BLaER1 treated with 17β-estradiol and CSF1 and Interleukin-3, amounts not matched to agents 10 nM and 100 nM (cell line): ENCODE data around the gene UBE2L6.
A peak's percentile ranks its signal among the peaks of the same experiment; 100 is the strongest.

Source experiments
- H3K27ac ChIP-seq, 11 experiments: shearing (Covaris generic); formaldehyde crosslinking; 2 replicates each; pipeline ENCODE4 v1.8.1; 2022
- H3K27me3 ChIP-seq, 11 experiments: shearing (Covaris generic); formaldehyde crosslinking; 2 replicates each; pipeline ENCODE4 v1.8.1; 2022
- H3K36me3 ChIP-seq, 11 experiments: shearing (Covaris generic); formaldehyde crosslinking; 2 replicates each; pipeline ENCODE4 v1.8.1; 2022
- H3K4me1 ChIP-seq, 10 experiments: shearing (Covaris generic); formaldehyde crosslinking; 2 replicates each; pipeline ENCODE4 v1.8.1; 2022
- H3K4me2 ChIP-seq, 11 experiments: shearing (Covaris generic); formaldehyde crosslinking; 2 replicates each; pipeline ENCODE4 v1.8.1; 2022
- H3K4me3 ChIP-seq, 10 experiments: shearing (Covaris generic); formaldehyde crosslinking; 2 replicates each; pipeline ENCODE4 v1.8.1; 2022
- H3K9ac ChIP-seq, 11 experiments: shearing (Covaris generic); formaldehyde crosslinking; 2 replicates each; pipeline ENCODE4 v1.8.1; 2022
- H3K9me3 ChIP-seq, 11 experiments: shearing (Covaris generic); formaldehyde crosslinking; replicated peaks in 1 of 11; 2 replicates each; pipeline ENCODE4 v1.8.1; 2022
- H4K20me1 ChIP-seq, 11 experiments: shearing (Covaris generic); formaldehyde crosslinking; 2 replicates each; pipeline ENCODE4 v1.8.1; 2022
- Cebpa-rat ChIP-seq, 11 experiments: shearing (Covaris generic); IDR thresholded peaks; 2 replicates each; pipeline ENCODE4 v1.8.1; 2022

Gene UBE2L6

GRCh38 chr11:57585301-57585700 is 17.8 kb upstream of the UBE2L6 start:
- no peak for TF ChIP-seq Cebpa-rat (IDR thresholded peaks at IDR 0.05)
- Histone ChIP-seq H3K4me2 (peak overlapping the region; percentile 42 to 86 (median 69)), H3K4me3 (peak overlapping the region in 1 of 10 experiments; percentile 13; a peak in 1 of 20 replicates), H3K27me3 (no peaks in the 10 kb centered on the region), H3K36me3 (0 out of 22 replicates have a peak, but pooled peaks cover 0 to 5% (median 0%) of the 10 kb centered on the region in 11 experiments), H3K27ac (peak overlapping the region in 6 of 11 experiments; percentile 19 to 57 (median 43); a peak in 9 of 22 replicates), H4K20me1 (no peaks in the 10 kb centered on the region), H3K4me1 (peaks cover 31 to 47% (median 39%) of the 10 kb centered on the region in 10 experiments), H3K9me3 (peaks cover 5 to 27% (median 16%) of the 10 kb centered on the region in 11 experiments; a peak in 20 of 22 replicates), H3K9ac (0 out of 22 replicates have a peak overlapping the region, but pooled peaks of 2 of the 11 experiments have one; percentile 1)

- no peak for TF ChIP-seq Cebpa-rat (IDR thresholded peaks at IDR 0.05)
- H3K27me3 ChIP-seq, result no peaks in the 10 kb centered on the region
- peaks cover 5 to 27% (median 16%) of the 10 kb centered on the region in 11 experiments; a peak in 20 of 22 replicates for H3K9me3 ChIP-seq
- peak overlapping the region in 10 of 11 experiments; percentile 42 to 86 (median 71); a peak in 18 of 22 replicates for H3K4me2 ChIP-seq
- no peak overlapping the region for H3K4me3 ChIP-seq
- peak overlapping the region in 6 of 11 experiments; percentile 2 to 49 (median 35); a peak in 8 of 22 replicates for H3K27ac ChIP-seq
- H4K20me1 ChIP-seq, result no peaks in the 10 kb centered on the region
- H3K9ac ChIP-seq, result peak overlapping the region in 2 of 11 experiments; percentile 15 to 16; a peak in 1 of 22 replicates
- H3K4me1 ChIP-seq, result peaks cover 31 to 47% (median 39%) of the 10 kb centered on the region in 10 experiments
- 0 out of 22 replicates have a peak, but pooled peaks cover 0 to 5% (median 0%) of the 10 kb centered on the region in 11 experiments for H3K36me3 ChIP-seq
Measured at GRCh38 chr11:57584341-57584740, 16.9 kb upstream of the UBE2L6 start.

- no peak for TF ChIP-seq Cebpa-rat (IDR thresholded peaks at IDR 0.05)
- Histone ChIP-seq H3K27ac (no peak overlapping the region), H3K4me2 (no peak overlapping the region), H3K4me1 (peaks cover 21 to 34% (median 29%) of the 10 kb centered on the region in 10 experiments), H3K4me3 (no peak overlapping the region), H3K9ac (no peak overlapping the region), H3K27me3 (no peaks in the 10 kb centered on the region), H3K9me3 (no peaks in the 10 kb centered on the region), H3K36me3 (no peaks in the 10 kb centered on the region), H4K20me1 (no peaks in the 10 kb centered on the region)
Measured at GRCh38 chr11:57574061-57574460, 6.6 kb upstream of the UBE2L6 start.

GRCh38 chr11:57571606-57572005 is 4.1 kb upstream of the UBE2L6 start:
- Histone ChIP-seq H3K36me3 (no peaks in the 10 kb centered on the region), H3K4me2 (peak overlapping the region; percentile 53 to 79 (median 64)), H3K9me3 (no peaks in the 10 kb centered on the region), H3K4me3 (no peak overlapping the region), H3K4me1 (peaks cover 30 to 49% (median 40%) of the 10 kb centered on the region in 10 experiments), H4K20me1 (no peaks in the 10 kb centered on the region), H3K27me3 (no peaks in the 10 kb centered on the region), H3K27ac (peak overlapping the region in 8 of 11 experiments; percentile 2 to 55 (median 44); a peak in 10 of 22 replicates), H3K9ac (peak overlapping the region in 1 of 11 experiments; percentile 38; a peak in 2 of 22 replicates)
- TF ChIP-seq Cebpa-rat (IDR thresholded peaks at IDR 0.05), result no peak

- Histone ChIP-seq H3K9ac (peak overlapping the region; percentile 71 to 91 (median 84); a peak in 21 of 22 replicates), H3K4me1 (peaks cover 51 to 64% (median 58%) of the 10 kb centered on the region in 10 experiments), H3K27ac (peak overlapping the region in 9 of 11 experiments; percentile 64 to 89 (median 82); a peak in 16 of 22 replicates), H3K4me2 (peak overlapping the region; percentile 71 to 99 (median 88)), H3K27me3 (no peaks in the 10 kb centered on the region), H3K4me3 (peak overlapping the region; percentile 75 to 95 (median 84)), H4K20me1 (no peaks in the 10 kb centered on the region), H3K36me3 (no peaks in the 10 kb centered on the region), H3K9me3 (no peaks in the 10 kb centered on the region)
- TF ChIP-seq Cebpa-rat (IDR thresholded peaks at IDR 0.05), result no peak
Measured at GRCh38 chr11:57568330-57568766, 876 bp upstream of the UBE2L6 start.

- peak overlapping the region; percentile 88 to 100 (median 97) for H3K4me2 ChIP-seq
- H3K27ac ChIP-seq, result peak overlapping the region; percentile 2 to 89 (median 82); a peak in 20 of 22 replicates
- peaks cover 0 to 8% (median 5%) of the 10 kb centered on the region in 11 experiments; a peak in 7 of 22 replicates for H4K20me1 ChIP-seq
- peak overlapping the region; percentile 75 to 95 (median 84) for H3K4me3 ChIP-seq
- no peak for TF ChIP-seq Cebpa-rat (IDR thresholded peaks at IDR 0.05)
- peaks cover 46 to 56% (median 49%) of the 10 kb centered on the region in 10 experiments for H3K4me1 ChIP-seq
- no peaks in the 10 kb centered on the region for H3K9me3 ChIP-seq
- peak overlapping the region; percentile 71 to 91 (median 84) for H3K9ac ChIP-seq
- H3K27me3 ChIP-seq, result no peaks in the 10 kb centered on the region
- peaks cover 0 to 12% (median 0%) of the 10 kb centered on the region in 11 experiments; a peak in 5 of 22 replicates for H3K36me3 ChIP-seq
Measured at GRCh38 chr11:57566905-57567514, 462 bp downstream of the UBE2L6 start.

GRCh38 chr11:57566005-57566904 is 1.2 kb downstream of the UBE2L6 start:
- Histone ChIP-seq H3K9me3 (no peaks in the 10 kb centered on the region), H3K9ac (peak overlapping the region; percentile 63 to 91 (median 84); a peak in 21 of 22 replicates), H3K27ac (peak overlapping the region; percentile 61 to 89 (median 81))

GRCh38 chr11:57562596-57562995 is 4.9 kb downstream of the UBE2L6 start:
- H3K27ac ChIP-seq, result no peak overlapping the region
- H4K20me1 ChIP-seq, result peaks cover 0 to 22% (median 10%) of the 10 kb centered on the region in 11 experiments; a peak in 7 of 22 replicates
- H3K4me2 ChIP-seq, result no peak overlapping the region
- H3K4me1 ChIP-seq, result peaks cover 16 to 27% (median 20%) of the 10 kb centered on the region in 10 experiments
- H3K9ac ChIP-seq, result no peak overlapping the region
- no peak overlapping the region for H3K4me3 ChIP-seq
- no peaks in the 10 kb centered on the region for H3K27me3 ChIP-seq
- H3K9me3 ChIP-seq, result no peaks in the 10 kb centered on the region
- H3K36me3 ChIP-seq, result peaks cover 24 to 45% (median 28%) of the 10 kb centered on the region in 11 experiments
- TF ChIP-seq Cebpa-rat (IDR thresholded peaks at IDR 0.05), result no peak

More at GRCh38 chr11:57566005-57566904, 1.2 kb downstream of the UBE2L6 start:
- H3K27me3 ChIP-seq, result no peaks in the 10 kb centered on the region
- H3K4me2 ChIP-seq, result peak overlapping the region; percentile 88 to 100 (median 97)
- peaks cover 0 to 16% (median 7%) of the 10 kb centered on the region in 11 experiments; a peak in 7 of 22 replicates for H4K20me1 ChIP-seq
- peaks cover 0 to 17% (median 0%) of the 10 kb centered on the region in 11 experiments; a peak in 5 of 22 replicates for H3K36me3 ChIP-seq
- peak overlapping the region; percentile 75 to 95 (median 84) for H3K4me3 ChIP-seq
- TF ChIP-seq Cebpa-rat (IDR thresholded peaks at IDR 0.05), result no peak
- H3K4me1 ChIP-seq, result peaks cover 38 to 48% (median 41%) of the 10 kb centered on the region in 10 experiments
